ENCODE results near the gene TRAPPC3L. TPM values are rescaled to one million over a fixed set of nuclear protein-coding genes. Genes with fewer than 3 reads are reported as not detected.

The TRAPPC3L gene
- total RNA-seq, 2 donors from 2014 or later = 3.5 TPM; not detected in 1

DNA sequence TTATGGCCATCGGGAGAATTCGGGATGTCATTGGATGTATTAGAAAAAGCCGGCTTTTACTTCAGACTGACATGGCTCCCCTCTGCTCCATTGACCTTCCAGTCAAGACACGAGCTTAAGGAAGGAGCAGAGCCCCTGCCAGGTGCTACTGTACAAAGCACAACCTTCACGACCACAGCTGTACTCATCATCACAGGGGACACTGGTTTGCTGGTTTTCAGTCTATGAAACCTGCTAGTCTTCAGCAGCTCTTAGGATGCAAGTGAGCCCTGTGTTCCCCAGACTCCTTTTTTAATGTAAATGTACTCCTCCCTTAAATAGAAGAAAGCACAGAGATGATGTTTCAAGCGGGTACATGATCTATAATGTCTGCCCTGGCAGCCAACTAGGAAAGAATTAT is 1.9 kb upstream of the TRAPPC3L start:
- peaks cover 56% of the 10 kb centered on the region for H3K27me3 Mint-ChIP-seq
- H3K27ac Mint-ChIP-seq = no peak overlapping the region
- peaks cover 3% of the 10 kb centered on the region for H3K4me1 Mint-ChIP-seq
- ATAC-seq = no peak
- peaks cover 4% of the 10 kb centered on the region for H3K36me3 Mint-ChIP-seq (ENCODE audit: low read depth)
- H3K4me3 Mint-ChIP-seq = no peak overlapping the region
- H3K9me3 ChIP-seq (ENCODE audit: control insufficient read depth, low read length, poor library complexity, severe bottlenecking) = no peaks in the 10 kb centered on the region
- no peak for DNase-seq

DNA sequence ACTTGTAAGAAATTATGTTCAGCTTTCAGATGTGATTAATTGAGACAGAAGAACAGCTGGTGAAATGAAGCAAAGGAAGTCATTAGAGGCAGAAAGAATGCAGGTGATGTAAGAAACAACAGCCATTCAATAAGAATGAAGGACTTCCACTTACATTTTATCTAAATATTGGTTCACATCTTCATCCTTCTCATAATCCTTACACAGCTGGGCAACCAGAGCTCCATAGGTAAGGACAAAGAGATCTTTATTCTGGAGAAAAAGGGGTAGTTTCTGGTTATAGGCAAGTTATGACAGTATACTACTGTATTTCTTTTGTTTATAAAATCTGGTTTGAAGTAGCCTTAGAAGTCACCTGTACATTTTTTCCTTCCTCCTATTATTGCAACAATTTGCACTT is 2.3 kb downstream of the TRAPPC3L start:
- Mint-ChIP-seq H3K4me3 (no peak overlapping the region), H3K4me1 (no peaks in the 10 kb centered on the region), H3K27me3 (peaks cover 63% of the 10 kb centered on the region), H3K36me3 (ENCODE audit: low read depth) (no peaks in the 10 kb centered on the region), H3K27ac (no peak overlapping the region)
- ATAC-seq (no peak), DNase-seq (no peak)
- no peaks in the 10 kb centered on the region for H3K9me3 ChIP-seq (ENCODE audit: control insufficient read depth, low read length, poor library complexity, severe bottlenecking)

DNA sequence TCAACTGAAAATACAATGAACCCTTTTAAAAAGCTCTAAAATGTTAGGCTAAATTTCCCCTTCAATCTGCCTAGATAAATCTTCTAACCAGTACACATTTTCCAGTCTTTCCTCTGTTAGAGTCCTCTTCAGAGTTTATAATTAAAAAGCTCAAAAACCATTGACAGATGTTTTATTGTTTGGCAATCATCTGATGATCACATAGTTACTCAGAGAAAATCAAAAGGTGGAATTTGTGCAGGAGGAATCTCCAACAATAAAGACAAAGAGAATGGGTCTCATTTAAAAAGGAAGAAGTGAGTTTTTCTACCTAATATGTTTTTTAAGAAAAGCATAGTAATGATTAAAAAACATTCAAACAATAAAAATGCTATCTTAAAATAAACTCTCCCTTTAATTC is 3.1 kb downstream of the TRAPPC3L start:
- Mint-ChIP-seq H3K36me3 (ENCODE audit: low read depth) (no peaks in the 10 kb centered on the region), H3K27me3 (peaks cover 58% of the 10 kb centered on the region), H3K4me3 (no peak overlapping the region), H3K27ac (no peak overlapping the region), H3K4me1 (no peaks in the 10 kb centered on the region)
- no peaks in the 10 kb centered on the region for H3K9me3 ChIP-seq (ENCODE audit: control insufficient read depth, low read length, poor library complexity, severe bottlenecking)
- DNase-seq = no peak
- no peak for ATAC-seq

DNA sequence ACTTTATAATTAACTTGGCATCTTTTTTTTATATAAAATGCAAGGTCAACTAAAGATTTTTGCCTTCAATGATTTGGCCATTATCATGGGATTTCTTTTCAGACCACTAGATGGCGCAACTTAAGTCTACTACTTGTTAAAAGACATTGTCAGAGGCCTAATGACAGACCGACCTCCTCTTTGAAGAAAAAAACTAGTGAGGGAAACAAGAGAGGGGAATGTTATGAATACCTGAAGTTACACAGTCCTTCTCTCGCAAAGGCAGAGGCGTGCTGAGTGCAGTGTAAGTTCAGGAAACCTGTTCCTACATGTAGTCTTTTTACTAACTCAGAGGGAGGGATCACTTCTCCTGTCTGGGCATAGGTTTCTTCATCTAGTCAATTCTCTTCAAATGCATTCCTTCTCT is 9.3 kb downstream of the TRAPPC3L start:
- ATAC-seq (peak; percentile 66), DNase-seq (no peak)
- Mint-ChIP-seq H3K27ac (no peak overlapping the region), H3K4me3 (no peak overlapping the region), H3K4me1 (no peaks in the 10 kb centered on the region), H3K27me3 (peaks cover 44% of the 10 kb centered on the region), H3K36me3 (ENCODE audit: low read depth) (no peaks in the 10 kb centered on the region)
- no peaks in the 10 kb centered on the region for H3K9me3 ChIP-seq (ENCODE audit: control insufficient read depth, low read length, poor library complexity, severe bottlenecking)

DNA sequence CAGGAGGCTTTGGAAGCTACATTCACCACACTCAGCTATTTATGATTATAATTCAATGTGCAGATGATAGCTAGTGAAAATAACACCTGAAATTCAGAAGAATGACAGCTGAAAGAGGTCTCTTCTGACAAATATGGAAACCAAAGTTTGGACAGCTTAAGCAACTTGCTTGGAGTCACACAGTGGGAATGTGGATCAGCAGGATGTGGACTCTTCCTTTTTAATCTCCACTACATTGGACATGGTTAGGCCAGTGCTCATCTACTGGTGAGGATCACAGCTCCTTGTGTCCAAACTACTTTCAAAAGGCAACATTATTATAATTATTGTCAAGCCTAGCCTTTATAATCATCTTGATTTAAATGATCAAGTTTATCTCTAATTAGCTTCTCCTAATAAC is 10.4 kb downstream of the TRAPPC3L start:
- H3K4me1 Mint-ChIP-seq = peaks cover 2% of the 10 kb centered on the region
- no peak overlapping the region for H3K27ac Mint-ChIP-seq
- DNase-seq (no peak), ATAC-seq (no peak)
- H3K27me3 Mint-ChIP-seq = peaks cover 42% of the 10 kb centered on the region
- no peaks in the 10 kb centered on the region for H3K36me3 Mint-ChIP-seq (ENCODE audit: low read depth)
- H3K4me3 Mint-ChIP-seq = no peak overlapping the region
- H3K9me3 ChIP-seq (ENCODE audit: control insufficient read depth, low read length, poor library complexity, severe bottlenecking) = no peaks in the 10 kb centered on the region

DNA sequence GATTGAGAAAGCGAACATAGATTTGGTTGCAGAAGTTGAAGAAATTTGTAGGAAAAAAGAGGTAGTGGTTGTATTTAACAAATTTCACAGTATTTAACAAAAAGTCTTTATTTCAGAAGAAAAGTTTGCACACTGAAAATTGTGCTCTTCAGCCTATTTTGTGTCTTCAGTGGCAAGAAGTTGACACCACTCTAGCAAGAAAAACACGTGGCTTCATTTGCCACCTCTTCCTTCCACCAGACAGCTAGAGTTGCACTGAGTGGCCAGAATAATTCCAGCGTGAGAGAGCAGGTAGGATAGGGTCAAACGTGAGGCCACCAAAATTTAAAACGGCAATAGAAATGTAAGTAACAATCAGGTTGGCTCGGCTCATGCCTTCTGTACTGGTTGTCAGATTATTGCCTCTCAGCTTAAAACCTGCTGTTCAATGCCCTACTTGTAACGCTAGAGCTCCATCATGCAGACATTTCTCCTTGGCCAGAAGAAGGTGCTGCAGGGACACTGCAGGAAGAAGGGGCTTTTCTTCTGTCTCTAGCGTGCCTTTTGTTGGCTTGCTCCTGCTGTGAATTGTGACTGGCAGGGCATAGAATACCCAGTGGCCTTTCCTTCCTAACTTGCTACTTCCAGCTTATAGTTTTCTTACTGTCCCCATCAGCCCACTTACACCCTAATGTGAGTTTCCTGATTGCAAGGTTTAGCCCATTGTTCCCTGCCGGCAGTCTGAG is 12.1 kb downstream of the TRAPPC3L start:
- ATAC-seq (no peak), DNase-seq (no peak)
- H3K9me3 ChIP-seq (ENCODE audit: control insufficient read depth, low read length, poor library complexity, severe bottlenecking) = no peaks in the 10 kb centered on the region
- H3K27me3 Mint-ChIP-seq = peaks cover 44% of the 10 kb centered on the region
- peaks cover 2% of the 10 kb centered on the region for H3K4me1 Mint-ChIP-seq
- no peaks in the 10 kb centered on the region for H3K36me3 Mint-ChIP-seq (ENCODE audit: low read depth)
- no peak overlapping the region for H3K27ac Mint-ChIP-seq
- H3K4me3 Mint-ChIP-seq = no peak overlapping the region

DNA sequence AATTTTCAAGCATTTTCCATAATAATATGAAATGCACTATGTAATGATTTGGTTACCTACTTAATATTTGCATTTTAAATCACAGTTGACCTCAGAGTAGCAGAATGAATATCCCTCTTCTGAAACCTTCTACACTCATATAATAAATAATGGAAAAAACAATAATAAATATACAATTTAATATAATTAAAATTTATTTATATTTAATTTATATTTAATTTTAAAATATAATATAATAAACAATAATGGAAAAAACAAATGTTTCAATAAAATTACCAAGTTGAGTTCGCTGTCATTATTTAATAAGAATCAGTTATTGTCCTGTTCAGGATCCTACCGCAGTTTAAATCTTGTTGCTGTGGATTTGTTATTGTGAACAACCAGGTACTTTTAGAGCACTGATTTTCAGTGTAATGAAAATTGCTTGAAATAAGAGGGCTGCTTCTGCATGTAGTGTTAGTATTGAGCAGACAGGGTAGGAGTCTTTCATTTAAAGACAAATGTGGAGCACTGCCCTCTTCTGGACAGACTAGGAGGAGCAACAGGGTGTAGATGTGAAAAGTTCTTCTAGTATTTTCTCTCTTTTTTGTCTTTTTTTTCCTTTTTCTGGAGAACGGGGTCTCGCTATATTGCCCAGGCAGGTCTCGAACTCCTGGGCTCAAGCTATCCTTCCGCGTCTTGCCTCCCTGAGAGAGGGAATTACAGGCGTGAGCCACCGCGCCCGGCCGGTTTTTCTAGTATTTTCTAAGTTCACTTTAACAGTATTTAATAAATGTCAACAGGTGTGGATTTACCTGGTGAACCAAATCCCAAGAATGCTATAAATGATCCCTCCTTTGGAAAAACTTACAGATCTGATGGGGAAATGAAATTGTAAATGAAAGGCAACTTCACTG is 13.6 kb downstream of the TRAPPC3L start:
- no peak overlapping the region for H3K27ac Mint-ChIP-seq
- no peak overlapping the region for H3K4me3 Mint-ChIP-seq
- H3K9me3 ChIP-seq (ENCODE audit: control insufficient read depth, low read length, poor library complexity, severe bottlenecking) = no peaks in the 10 kb centered on the region
- no peaks in the 10 kb centered on the region for H3K36me3 Mint-ChIP-seq (ENCODE audit: low read depth)
- H3K4me1 Mint-ChIP-seq = peaks cover 2% of the 10 kb centered on the region
- ATAC-seq (peak; percentile 97), DNase-seq (peak in 2 of 3 donors; percentile 25 to 58)
- H3K27me3 Mint-ChIP-seq = peaks cover 50% of the 10 kb centered on the region

DNA sequence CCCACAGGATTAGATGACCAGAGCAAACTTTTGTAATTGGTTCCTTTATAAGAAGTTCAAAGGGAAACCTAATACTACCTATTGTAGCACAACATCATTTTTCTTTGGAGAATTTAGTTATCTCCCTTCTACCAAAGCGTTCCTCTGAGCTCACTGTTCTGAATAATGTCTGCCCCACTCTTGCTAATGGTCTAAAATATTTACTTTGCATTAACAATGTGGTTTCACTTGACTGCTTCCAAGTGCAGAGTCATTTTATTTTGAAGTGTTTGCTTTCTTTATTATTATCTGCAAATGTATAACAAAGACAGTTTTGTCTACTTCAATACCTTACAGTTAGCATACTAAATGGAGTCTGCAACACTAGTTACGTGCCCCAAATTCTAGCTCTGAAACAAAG is 15.0 kb downstream of the TRAPPC3L start:
- ATAC-seq (no peak), DNase-seq (no peak)
- H3K9me3 ChIP-seq (ENCODE audit: control insufficient read depth, low read length, poor library complexity, severe bottlenecking) = no peaks in the 10 kb centered on the region
- Mint-ChIP-seq H3K27ac (no peak overlapping the region), H3K4me3 (no peak overlapping the region), H3K4me1 (peaks cover 2% of the 10 kb centered on the region), H3K27me3 (peaks cover 59% of the 10 kb centered on the region), H3K36me3 (ENCODE audit: low read depth) (no peaks in the 10 kb centered on the region)

DNA sequence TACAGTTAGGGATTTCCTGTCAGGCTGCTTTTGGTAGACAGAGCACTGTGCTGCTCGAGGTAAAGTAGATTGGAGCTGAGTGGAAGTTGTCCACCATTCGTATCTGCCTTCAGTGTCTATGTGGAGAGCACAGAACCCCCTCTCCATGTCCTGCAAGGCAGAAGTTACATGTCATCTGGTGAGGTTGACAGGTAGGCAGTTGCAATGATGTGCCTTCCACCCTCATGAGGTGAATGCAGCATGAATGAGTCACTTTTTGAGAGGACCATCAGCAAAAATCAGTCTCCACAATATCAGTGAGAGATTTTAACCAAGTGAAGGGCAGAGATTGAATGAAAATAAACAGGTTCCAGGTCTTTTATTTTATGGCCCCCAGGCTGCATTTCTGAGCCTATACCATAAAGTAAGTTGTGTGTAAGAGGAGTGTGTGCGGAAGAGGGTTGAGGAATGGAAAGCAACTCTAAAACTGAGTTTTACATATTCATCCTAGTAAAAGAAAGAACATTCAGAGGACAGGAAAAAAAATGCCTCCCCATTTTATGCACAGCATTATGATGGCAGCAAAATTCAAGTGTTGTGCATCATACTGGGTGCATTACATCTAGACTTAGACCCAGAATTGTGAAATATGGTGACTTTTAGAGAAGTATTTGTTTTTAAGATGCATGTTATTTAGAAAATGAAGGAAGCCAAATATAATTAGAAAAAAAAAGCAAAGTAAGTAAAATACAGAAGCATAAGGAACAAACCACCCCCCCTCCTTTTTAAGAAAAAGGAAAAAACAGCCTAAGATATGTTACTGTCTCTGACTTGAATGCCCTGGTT is 15.8 kb downstream of the TRAPPC3L start:
- peaks cover 59% of the 10 kb centered on the region for H3K27me3 Mint-ChIP-seq
- H3K4me1 Mint-ChIP-seq = peaks cover 2% of the 10 kb centered on the region
- H3K36me3 Mint-ChIP-seq (ENCODE audit: low read depth) = no peaks in the 10 kb centered on the region
- no peaks in the 10 kb centered on the region for H3K9me3 ChIP-seq (ENCODE audit: control insufficient read depth, low read length, poor library complexity, severe bottlenecking)
- H3K4me3 Mint-ChIP-seq = no peak overlapping the region
- H3K27ac Mint-ChIP-seq = no peak overlapping the region
- no peak for DNase-seq
- ATAC-seq = no peak

DNA sequence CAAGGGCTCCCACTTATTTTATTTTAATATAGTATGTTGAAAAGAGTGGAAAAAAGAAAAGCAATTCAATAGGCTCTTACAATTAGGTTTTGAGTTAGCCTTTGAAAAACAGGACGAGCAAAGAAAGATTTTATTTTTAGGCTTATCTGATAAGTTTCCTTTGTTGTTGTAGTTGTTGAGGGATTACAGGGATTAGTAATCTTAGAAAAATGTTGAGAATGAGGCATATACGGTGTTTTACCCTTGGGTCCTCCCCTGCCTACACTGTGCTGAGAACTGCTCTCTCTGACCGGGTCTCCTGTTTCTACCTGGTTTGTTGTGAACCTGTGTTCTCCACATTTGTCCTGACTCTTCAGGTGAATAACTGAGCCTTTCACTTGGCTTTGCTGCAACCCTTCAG is 16.7 kb downstream of the TRAPPC3L start:
- Mint-ChIP-seq H3K36me3 (ENCODE audit: low read depth) (no peaks in the 10 kb centered on the region), H3K27me3 (peaks cover 51% of the 10 kb centered on the region), H3K4me3 (no peak overlapping the region), H3K27ac (no peak overlapping the region), H3K4me1 (peaks cover 2% of the 10 kb centered on the region)
- DNase-seq (no peak), ATAC-seq (no peak)
- no peaks in the 10 kb centered on the region for H3K9me3 ChIP-seq (ENCODE audit: control insufficient read depth, low read length, poor library complexity, severe bottlenecking)

DNA sequence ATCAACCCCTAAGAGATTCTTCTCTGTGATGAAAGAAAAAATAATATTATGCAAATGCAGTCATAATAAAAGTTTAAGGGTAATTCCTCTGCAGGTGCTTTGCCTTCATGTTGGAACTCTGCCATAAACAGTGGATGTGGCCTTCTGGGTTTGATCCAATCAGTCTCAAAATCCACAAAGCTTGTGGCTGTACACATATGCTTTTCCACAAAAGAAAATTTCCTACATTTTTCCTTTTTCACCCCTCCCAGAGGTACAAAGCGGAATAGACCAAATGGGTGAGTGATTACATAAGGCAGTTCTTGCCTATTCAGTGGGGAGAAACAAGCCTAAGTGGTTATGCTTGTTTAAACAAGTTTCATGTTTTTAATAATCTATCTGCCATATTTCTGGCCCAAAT is 17.4 kb downstream of the TRAPPC3L start:
- H3K9me3 ChIP-seq (ENCODE audit: control insufficient read depth, low read length, poor library complexity, severe bottlenecking) = no peaks in the 10 kb centered on the region
- ATAC-seq = no peak
- no peak for DNase-seq
- Mint-ChIP-seq H3K27ac (no peak overlapping the region), H3K36me3 (ENCODE audit: low read depth) (no peaks in the 10 kb centered on the region), H3K27me3 (peaks cover 45% of the 10 kb centered on the region), H3K4me3 (no peak overlapping the region), H3K4me1 (peaks cover 2% of the 10 kb centered on the region)

DNA sequence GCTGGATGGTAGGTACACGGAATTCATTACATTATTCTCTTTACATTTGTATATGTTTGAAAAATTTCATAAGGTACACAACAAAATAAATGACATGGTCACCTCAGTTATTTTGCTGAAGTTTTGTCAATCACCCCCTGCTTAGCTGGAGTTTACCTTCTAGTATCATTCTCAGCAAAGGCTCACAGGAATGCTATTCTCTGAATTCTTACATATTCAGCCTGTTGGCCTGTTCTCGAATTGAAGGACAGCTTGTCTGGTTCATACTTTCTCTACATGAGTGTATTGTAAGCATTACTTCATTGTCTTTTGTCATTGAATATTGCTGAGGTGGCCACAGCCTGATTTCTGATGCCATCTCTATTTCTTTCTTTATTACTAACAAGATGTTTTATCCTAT is 21.2 kb downstream of the TRAPPC3L start:
- H3K9me3 ChIP-seq (ENCODE audit: control insufficient read depth, low read length, poor library complexity, severe bottlenecking) = no peaks in the 10 kb centered on the region
- DNase-seq = no peak
- ATAC-seq = no peak
- H3K4me3 Mint-ChIP-seq = no peak overlapping the region
- no peak overlapping the region for H3K27ac Mint-ChIP-seq
- H3K4me1 Mint-ChIP-seq = no peaks in the 10 kb centered on the region
- peaks cover 24% of the 10 kb centered on the region for H3K27me3 Mint-ChIP-seq
- H3K36me3 Mint-ChIP-seq (ENCODE audit: low read depth) = no peaks in the 10 kb centered on the region

DNA sequence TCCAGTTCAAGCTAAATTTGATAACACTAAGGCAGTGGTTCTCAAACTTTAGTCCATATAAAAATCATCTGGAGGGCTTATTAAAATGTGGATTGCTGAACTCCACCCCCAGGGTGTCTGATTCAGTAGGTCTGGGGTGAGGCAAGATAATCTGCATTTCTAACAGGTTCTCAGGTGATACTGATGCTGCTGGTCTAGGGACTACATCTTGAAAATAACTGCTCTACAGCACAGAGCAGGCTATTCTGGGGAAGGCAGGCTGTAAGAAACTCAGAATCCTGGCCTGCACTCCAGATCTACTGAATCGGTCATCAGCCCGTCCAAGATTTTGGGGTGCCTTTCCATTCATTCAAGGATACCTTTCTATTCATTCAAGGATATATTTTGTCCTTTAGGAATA is 22.6 kb downstream of the TRAPPC3L start:
- H3K27me3 Mint-ChIP-seq = peaks cover 30% of the 10 kb centered on the region
- DNase-seq = no peak

More for the DNA sequence above, 22.6 kb downstream of the TRAPPC3L start:
- no peaks in the 10 kb centered on the region for H3K4me1 Mint-ChIP-seq
- H3K9me3 ChIP-seq (ENCODE audit: control insufficient read depth, low read length, poor library complexity, severe bottlenecking) = no peaks in the 10 kb centered on the region
- ATAC-seq = no peak
- no peak overlapping the region for H3K4me3 Mint-ChIP-seq
- H3K36me3 Mint-ChIP-seq (ENCODE audit: low read depth) = no peaks in the 10 kb centered on the region
- H3K27ac Mint-ChIP-seq = no peak overlapping the region
